MCF 10A (cell line): Measurements from ENCODE around the gene ZNF593OS. TPM values are rescaled to one million over a fixed set of nuclear protein-coding genes. Genes with fewer than 3 reads are reported as not detected.

Source experiments
- BruUV-seq: library from RNA; stranded (reverse); fragments of 400-500 nt; replicated peaks from 2 replicates; lab custom pipeline; 2021; lab: Mats Ljungman, UMichigan
- CTCF ChIA-PET: fragments of 300-600 bp; sonication (Branson Sonifier 250); formaldehyde crosslinking; extraction: SDS; loops from one replicate; lab custom pipeline; 2021; ENCODE audit warnings: antibody characterized with exemption, inconsistent platforms; lab: Yijun Ruan, JAX
- POLR2A ChIA-PET: fragments of 300-600, 350-650 bp; sonication (Branson Sonifier 250); formaldehyde crosslinking; extraction: SDS; loops from one replicate; lab custom pipeline; 2020; ENCODE audit warnings: antibody characterized with exemption, inconsistent platforms; lab: Yijun Ruan, JAX
- DNase-seq: peaks from one replicate; pipeline ENCODE4 v3.0.0-alpha.2; 2018; ENCODE audit not compliant: unreplicated experiment
- H3K27ac Mint-ChIP-seq: one replicate; pipeline ENCODE4 v1.8.0; 2022; ENCODE audit warnings: mild to moderate bottlenecking, low read depth, mixed read lengths; ENCODE audit not compliant: unreplicated experiment
- H3K27me3 Mint-ChIP-seq: one replicate; pipeline ENCODE4 v1.8.0; 2022; ENCODE audit warnings: mixed read lengths; ENCODE audit not compliant: insufficient read depth, unreplicated experiment
- H3K36me3 Mint-ChIP-seq: one replicate; pipeline ENCODE4 v1.8.0; 2022; ENCODE audit warnings: mild to moderate bottlenecking, moderate library complexity, mixed read lengths; ENCODE audit not compliant: insufficient read depth, unreplicated experiment
- H3K4me1 Mint-ChIP-seq: one replicate; pipeline ENCODE4 v1.8.0; 2022; ENCODE audit warnings: mixed read lengths; ENCODE audit not compliant: insufficient read depth, unreplicated experiment
- H3K4me3 Mint-ChIP-seq: one replicate; pipeline ENCODE4 v1.8.0; 2022; ENCODE audit warnings: mild to moderate bottlenecking, moderate library complexity, mixed read lengths; ENCODE audit not compliant: unreplicated experiment
- H3K9me3 Mint-ChIP-seq: one replicate; pipeline ENCODE4 v1.8.0; 2022; ENCODE audit warnings: mixed read lengths; ENCODE audit not compliant: unreplicated experiment
- intact Hi-C: fragments of 100-400 bp; cut with micrococcal nuclease; formaldehyde crosslinking; loops from 2 replicates; pipeline ENCODE4 v1.14.1; 2022
- total RNA-seq: library from RNA; stranded (reverse); gene quantifications from 2 replicates; pipeline ENCODE4 v1.2.3, GENCODE V29; 2022
- TF ChIP-seq, protein P1 (sequence below): fragments of 200-600 bp; IDR thresholded peaks from one replicate; pipeline ENCODE4 v1.8.0; 2022; ENCODE audit warnings: antibody characterized with exemption, mild to moderate bottlenecking; ENCODE audit not compliant: unreplicated experiment

Gene ZNF593OS
- total RNA-seq, 1 experiment from 2014 or later = not detected

DNA sequence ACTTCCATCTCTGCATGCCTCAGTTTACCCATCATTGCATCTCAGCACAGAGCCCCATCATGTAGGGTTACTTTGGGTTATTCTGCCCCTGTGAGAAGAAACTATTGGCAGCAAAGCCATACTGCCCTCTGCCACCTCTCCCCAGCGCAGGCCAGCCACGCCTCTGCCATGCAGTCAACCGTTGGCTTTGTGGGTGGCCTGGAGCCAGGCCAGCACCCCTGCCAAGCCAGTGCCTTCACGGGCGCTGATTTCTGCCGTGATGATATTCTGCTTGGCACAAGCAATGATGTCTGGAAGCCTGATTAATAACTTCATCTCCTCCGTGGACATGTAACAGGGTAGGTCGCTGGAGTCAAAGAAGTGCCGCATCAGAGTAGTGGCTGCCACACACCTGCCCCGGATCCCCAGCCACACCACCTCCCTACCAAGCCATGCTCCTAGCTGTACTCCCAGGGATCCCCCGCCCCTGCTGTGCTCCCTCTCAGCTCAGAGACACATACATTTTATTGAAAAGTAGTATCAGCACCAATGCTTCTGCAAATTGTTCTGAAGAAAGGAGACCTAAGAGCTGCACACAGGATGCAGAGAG, 47.4 kb upstream of the ZNF593OS start:
- DNase-seq = peak; percentile 49
- TF ChIP-seq, protein P1, sequence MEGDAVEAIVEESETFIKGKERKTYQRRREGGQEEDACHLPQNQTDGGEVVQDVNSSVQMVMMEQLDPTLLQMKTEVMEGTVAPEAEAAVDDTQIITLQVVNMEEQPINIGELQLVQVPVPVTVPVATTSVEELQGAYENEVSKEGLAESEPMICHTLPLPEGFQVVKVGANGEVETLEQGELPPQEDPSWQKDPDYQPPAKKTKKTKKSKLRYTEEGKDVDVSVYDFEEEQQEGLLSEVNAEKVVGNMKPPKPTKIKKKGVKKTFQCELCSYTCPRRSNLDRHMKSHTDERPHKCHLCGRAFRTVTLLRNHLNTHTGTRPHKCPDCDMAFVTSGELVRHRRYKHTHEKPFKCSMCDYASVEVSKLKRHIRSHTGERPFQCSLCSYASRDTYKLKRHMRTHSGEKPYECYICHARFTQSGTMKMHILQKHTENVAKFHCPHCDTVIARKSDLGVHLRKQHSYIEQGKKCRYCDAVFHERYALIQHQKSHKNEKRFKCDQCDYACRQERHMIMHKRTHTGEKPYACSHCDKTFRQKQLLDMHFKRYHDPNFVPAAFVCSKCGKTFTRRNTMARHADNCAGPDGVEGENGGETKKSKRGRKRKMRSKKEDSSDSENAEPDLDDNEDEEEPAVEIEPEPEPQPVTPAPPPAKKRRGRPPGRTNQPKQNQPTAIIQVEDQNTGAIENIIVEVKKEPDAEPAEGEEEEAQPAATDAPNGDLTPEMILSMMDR = no peak
- H3K27me3 Mint-ChIP-seq = no peaks in the 10 kb centered on the region
- BruUV-seq = no TSS peak
- H3K36me3 Mint-ChIP-seq = no peaks in the 10 kb centered on the region
- H3K27ac Mint-ChIP-seq = no peak overlapping the region
- POLR2A ChIA-PET = interaction anchor here (0.6 to 1.2 kb wide), 2 partner anchors 15 to 23 kb away, joined by 3 to 4 read pairs; partner anchors contain the start of gene CEP85
- no peaks in the 10 kb centered on the region for H3K9me3 Mint-ChIP-seq
- H3K4me1 Mint-ChIP-seq = no peaks in the 10 kb centered on the region
- H3K4me3 Mint-ChIP-seq = no peak overlapping the region
- intact Hi-C loops = no loop called here
- CTCF ChIA-PET = interaction anchor here (0.6 to 1.8 kb wide), 2 partner anchors 14 to 16 kb away, joined by 3 to 5 read pairs; partner anchors contain the start of gene CEP85

DNA sequence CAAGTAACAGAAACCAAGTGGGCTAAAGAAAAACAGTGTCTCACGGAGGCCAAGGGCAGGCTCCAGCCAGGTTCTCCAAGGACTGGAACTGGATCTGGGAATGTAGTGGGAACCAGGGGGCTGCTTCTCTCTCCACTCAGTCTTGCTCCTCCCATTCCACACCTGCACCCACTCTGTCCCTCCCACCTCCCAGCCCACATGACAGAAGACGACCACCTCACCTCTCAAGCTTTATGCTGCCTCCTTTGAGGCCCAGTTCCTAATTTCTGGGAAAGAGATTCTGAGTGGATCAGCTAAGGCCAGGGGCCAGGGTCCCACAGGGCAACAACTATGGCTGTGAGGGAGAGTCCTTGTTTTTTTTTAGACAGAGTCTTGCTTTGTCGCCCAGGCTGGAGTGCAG, 43.6 kb upstream of the ZNF593OS start:
- BruUV-seq = no TSS peak
- ChIA-PET POLR2A (no interaction called here), CTCF (interaction anchor here (0.6 to 0.7 kb wide), 2 partner anchors 111 to 254 kb away, joined by 3 read pairs; no protein-coding TSS in a partner anchor)
- Mint-ChIP-seq H3K9me3 (no peaks in the 10 kb centered on the region), H3K27ac (no peak overlapping the region), H3K27me3 (peaks cover 3% of the 10 kb centered on the region), H3K36me3 (no peaks in the 10 kb centered on the region), H3K4me3 (no peak overlapping the region), H3K4me1 (no peaks in the 10 kb centered on the region)
- TF ChIP-seq, protein P1 = no peak
- intact Hi-C loops = no loop called here
- no peak for DNase-seq

DNA sequence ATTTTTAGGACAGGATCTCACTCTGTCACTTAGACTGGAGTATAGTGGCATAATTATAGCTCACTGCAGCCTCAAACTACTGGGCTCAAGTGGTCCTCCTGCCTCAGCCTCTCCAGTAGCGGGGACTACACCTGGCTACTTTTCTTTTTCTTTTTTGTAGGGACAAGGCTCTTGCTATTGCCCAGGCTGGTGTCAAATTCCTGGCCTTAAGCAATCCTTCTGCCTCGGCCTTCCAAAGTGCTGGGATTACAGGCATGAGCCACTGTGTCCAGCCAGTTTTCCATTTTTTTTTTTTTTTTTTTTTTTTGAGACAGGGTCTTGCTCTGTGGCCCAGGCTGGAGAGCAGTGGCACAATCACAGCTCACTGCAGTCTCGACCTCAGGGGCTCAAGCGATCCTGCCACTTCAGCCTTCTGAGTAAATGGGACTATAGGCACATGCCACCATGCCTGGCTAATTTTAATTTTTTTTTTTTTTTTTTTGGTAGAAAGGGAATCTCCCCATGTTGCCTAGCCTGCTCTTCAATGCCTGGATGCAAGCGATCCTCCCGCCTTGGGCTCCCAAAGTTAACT, 41.8 kb upstream of the ZNF593OS start:
- DNase-seq = no peak
- H3K27me3 Mint-ChIP-seq = peaks cover 12% of the 10 kb centered on the region
- intact Hi-C loops = no loop called here
- no peaks in the 10 kb centered on the region for H3K4me1 Mint-ChIP-seq
- no peaks in the 10 kb centered on the region for H3K9me3 Mint-ChIP-seq
- no TSS peak for BruUV-seq
- H3K4me3 Mint-ChIP-seq = no peak overlapping the region
- TF ChIP-seq, protein P1 = no peak
- H3K27ac Mint-ChIP-seq = no peak overlapping the region
- no peaks in the 10 kb centered on the region for H3K36me3 Mint-ChIP-seq
- POLR2A ChIA-PET = no interaction called here
- CTCF ChIA-PET = interaction anchor here (0.5 to 1.0 kb wide), 2 partner anchors 20 to 36 kb away, joined by 3 read pairs; partner anchors contain the start of gene CNKSR1

DNA sequence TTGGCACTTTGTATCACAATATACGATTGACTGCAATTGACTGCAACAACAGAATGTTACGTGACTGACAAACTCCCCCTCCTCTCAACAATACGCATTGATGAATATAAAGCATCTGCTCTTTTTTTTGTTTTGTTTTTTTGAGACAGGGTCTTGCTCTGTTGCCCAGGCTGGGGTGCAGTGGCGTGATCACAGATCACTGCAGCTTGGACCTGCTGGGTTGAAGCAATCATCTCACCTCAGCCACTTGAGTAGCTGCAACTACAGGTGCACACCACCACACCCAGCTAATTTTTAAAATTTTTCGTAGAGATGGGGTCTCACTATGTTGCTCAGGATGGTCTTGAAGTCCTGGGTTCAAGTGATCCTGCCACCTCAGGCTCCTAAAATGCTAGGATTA, 41.1 kb upstream of the ZNF593OS start:
- H3K27me3 Mint-ChIP-seq = peaks cover 12% of the 10 kb centered on the region
- no peaks in the 10 kb centered on the region for H3K36me3 Mint-ChIP-seq
- ChIA-PET POLR2A (interaction anchor here (0.5 kb wide), 1 partner anchor 17 kb away, joined by 5 read pairs; no protein-coding TSS in a partner anchor), CTCF (interaction anchor here (0.7 to 1.6 kb wide), 3 partner anchors 20 to 311 kb away, joined by 3 to 9 read pairs (median 5); partner anchors contain the start of gene CEP85)
- H3K4me3 Mint-ChIP-seq = no peak overlapping the region
- no peak for DNase-seq
- intact Hi-C loops = no loop called here
- no TSS peak for BruUV-seq
- TF ChIP-seq, protein P1 = no peak
- no peaks in the 10 kb centered on the region for H3K9me3 Mint-ChIP-seq
- H3K27ac Mint-ChIP-seq = no peak overlapping the region
- H3K4me1 Mint-ChIP-seq = no peaks in the 10 kb centered on the region
